KBM-7 (cell line): Measurements from ENCODE around the gene ZNF362.
"Not testable (repeated sequence)": the region's sequence is repeated elsewhere in the genome, so short reads cannot be mapped to it uniquely, and the experiment has no call there.

ENCODE experiments used
- DNase-seq: peaks from one replicate; pipeline ENCODE4 v3.0.0-alpha.2; 2015
- in situ Hi-C: fragments of 300-500 bp; cut with MboI; formaldehyde crosslinking; loops from 2 replicates; pipeline ENCODE4 v1.14.3; 2020; ENCODE audit warnings: low sequenced_read_pairs, low pct_unique_long_range_greater_than_20kb, mixed read lengths

ZNF362 gene

DNA sequence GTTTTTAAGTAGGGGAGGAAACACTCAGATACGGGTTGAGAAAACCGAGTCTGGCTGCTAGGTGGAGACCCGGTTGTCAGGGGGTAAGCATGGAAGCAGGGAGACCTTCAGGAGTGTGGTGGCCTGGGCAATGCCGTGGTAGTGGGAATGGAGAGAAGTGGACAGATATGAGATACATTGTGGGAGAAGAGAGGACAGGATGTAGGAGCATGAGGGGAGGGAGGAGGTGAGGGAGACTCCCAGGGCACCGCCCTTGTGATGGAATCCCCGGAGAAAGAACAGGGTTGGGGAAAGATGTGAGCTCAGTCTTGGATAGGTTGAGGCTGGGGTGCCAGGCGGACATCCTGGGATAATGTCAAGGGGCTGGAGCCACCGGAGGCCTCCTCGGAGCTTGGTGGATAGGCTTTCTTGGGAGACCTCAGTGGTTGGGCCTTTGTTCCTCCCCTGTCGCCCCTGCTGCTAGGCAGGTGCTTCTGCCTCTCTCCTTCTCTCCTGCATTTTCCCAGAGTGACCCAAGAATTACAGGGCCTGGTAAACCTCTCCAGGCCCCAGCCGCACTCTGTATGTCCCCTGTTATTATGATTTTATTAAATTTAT lies 21.3 kb downstream of the ZNF362 start:
- DNase-seq = no peak
- in situ Hi-C loops = no loop called here

DNA sequence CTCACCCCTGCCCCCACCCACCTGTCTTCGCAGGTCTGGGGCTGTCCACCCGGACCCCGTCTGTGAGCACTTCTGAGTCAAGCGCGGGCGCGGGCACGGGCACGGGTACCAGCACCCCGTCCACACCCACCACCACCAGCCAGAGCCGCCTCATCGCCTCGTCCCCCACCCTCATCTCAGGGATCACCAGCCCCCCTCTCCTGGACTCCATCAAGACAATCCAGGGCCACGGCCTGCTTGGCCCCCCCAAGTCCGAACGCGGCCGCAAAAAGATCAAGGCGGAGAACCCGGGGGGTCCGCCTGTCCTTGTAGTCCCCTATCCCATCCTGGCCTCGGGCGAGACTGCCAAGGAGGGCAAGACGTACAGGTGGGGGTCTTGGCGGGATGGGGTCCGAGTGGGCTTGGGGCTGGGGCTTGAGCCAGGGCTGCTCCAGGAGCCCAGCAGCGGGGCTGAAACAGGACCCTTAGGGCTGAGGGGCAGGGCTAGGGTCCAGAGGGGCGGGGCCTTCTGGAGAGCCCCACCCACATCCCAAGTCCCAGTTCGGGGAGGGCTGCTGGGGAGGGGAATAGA lies 23.9 kb downstream of the ZNF362 start:
- DNase-seq = no peak
- in situ Hi-C loops = no loop called here

DNA sequence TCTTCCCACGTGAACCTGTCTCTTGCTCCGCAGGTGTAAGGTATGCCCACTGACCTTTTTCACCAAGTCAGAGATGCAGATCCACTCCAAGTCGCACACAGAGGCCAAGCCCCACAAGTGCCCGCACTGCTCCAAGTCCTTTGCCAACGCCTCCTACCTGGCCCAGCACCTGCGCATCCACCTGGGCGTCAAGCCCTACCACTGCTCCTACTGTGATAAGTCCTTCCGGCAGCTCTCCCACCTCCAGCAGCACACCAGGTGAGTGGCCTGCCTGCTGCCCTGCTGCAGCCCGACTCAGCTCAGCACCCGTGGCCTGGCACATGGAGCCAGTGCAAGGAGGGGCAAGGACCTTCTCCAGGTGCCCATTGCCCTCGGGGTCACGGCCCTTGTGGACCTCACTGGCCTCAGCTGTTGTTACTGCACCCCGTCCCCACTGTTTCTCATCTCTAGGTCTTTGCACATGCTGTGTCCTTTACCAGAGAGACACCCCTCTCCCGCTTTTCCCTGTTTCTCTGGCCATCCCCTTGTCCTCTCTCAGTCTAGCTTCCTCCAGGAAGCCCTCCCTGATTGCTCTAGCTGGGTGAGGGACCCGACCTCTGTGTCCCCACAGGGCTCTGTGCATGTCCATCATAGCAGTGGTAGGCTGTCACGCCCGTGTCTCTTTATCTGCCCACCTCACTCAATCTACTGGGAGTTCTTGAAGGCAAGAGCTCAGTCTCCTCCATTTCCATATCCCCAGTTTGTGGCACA lies 25.4 kb downstream of the ZNF362 start:
- in situ Hi-C loops = no loop called here
- DNase-seq = no peak

DNA sequence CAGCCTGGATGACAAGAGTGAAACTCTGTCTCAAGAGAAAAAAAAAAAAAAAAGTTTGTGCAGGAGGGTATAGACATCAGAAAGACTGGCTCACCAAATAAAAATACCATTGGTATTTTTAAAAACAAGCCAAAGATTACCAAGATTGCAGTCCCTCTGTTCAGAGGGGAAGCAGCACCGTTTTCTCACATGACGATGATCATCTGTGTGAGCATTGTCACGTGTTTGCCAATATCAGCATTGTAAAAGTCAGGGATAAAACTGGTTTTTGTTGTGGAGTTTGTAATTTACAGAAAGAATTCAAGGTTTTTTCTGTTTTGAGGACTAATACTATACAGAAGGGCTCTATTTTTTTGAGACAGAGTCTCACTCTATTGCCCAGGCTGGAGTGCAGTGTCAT lies 26.5 kb downstream of the ZNF362 start:
- in situ Hi-C loops = no loop called here
- DNase-seq = no peak

DNA sequence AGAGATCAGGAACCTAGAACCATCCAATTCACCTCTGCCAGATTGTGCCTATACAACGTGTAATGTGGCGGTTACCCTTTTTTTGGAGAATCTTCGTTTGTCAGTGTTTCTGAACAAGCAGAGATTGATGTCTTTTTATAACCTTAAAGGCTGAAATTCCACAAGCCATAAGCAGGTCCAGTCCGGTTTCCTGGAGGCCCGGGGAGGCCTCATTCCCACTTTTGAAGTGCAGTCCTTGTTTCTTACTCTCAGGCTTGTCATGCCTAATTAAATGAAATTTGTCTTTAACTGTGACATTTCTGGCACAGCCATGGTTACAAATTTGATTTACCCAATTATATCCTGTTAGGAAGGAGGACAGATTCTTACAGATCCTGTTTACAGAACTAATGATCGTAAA lies 27.8 kb downstream of the ZNF362 start:
- no peak for DNase-seq
- in situ Hi-C loops = no loop called here

DNA sequence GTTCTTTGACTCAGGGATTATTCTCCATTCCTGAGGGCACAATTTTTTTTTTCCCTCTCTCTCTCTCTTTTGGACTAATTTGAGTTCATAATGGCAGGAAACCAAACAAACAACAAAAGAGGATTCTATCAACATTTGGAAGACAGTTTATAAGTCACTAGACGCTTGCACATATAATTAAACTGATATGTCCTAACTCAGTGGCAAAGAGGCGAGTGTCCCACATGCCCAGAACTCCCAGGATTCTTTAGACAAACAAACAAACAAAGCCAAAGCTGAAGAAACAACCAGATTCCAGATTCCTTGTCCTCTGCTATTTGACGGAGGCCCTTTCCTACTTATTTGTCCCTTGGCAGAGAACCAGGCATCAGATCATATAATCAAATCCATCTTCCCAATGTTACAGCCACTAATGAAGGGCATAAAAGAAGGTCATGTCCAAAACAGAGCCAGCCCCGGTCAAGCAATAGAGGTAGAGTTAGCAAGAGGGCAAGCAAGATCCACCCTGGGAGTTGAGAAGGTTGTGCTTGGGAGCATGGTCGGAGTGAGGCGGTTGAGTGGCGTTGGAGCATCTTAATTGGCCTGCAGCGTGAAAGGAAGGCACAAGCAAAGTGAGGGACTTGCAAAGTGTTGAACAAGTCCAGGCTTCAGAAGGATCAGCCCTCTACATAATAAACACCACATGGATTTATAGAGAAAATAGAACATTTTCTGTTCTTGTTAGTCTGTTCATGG lies 30.3 kb downstream of the ZNF362 start:
- no peak for DNase-seq
- in situ Hi-C loops = no loop called here

DNA sequence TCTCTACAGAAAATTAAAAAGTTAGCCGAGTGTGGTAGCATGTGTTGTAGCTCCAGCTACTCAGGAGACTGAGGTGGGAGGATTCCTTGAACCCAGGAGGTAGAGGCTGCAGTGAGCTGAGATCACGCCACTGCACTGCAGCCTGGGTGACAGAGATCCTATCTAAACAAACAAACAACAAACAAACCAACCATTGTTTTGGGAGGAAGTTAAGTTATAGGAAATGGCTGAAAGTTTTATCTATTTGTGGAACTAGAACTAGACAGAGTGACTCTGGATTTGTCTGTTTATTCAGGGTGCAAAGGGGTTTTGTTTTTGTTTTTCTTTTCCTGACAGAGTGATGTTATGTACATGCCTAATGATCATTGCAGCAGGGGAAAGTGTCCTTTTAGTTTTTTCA lies 31.0 kb downstream of the ZNF362 start:
- no peak for DNase-seq
- in situ Hi-C loops = no loop called here

DNA sequence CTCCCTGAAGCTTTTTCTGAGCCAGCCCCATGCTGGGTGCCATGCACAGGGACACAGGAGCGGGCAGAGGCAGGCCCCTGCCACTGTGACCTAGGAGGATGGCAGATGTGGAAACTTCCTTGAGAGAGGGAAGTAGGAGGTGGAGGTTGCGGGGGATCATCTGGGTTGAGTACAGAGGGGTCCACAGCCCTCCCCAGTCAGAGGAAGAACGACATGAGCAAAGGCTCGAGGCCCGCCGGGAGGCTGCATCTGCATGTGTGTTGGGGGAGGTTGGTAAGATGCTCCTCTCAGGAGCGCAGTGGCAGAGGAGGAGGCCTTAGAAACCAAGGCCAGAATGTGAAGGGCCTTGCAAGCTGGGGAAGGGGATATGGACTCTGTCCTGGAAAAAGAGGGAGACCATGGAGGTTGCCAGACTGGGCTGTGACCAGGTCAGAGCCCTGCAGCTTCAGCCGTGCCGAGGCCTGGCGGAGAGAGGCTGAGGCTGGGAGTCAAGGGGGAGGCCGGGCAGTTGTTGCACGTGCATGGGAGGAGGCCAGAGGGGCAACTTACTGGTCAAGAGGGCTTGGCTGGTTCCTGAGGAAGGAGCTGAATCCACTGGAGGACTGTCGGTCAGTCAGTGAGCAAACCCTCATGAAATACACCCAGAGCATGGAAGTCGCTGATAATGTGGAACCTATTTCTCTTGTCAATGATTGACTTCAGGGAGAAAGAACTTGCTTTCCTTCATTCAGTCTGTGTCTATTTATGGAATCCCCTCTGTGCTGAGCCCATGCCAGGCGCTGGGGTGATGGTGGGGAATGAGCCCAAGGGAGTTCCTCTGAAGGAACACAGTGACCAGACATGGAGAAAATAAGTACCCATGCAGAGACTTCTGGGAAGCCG lies 32.9 kb downstream of the ZNF362 start:
- DNase-seq = no peak
- in situ Hi-C loops = no loop called here

DNA sequence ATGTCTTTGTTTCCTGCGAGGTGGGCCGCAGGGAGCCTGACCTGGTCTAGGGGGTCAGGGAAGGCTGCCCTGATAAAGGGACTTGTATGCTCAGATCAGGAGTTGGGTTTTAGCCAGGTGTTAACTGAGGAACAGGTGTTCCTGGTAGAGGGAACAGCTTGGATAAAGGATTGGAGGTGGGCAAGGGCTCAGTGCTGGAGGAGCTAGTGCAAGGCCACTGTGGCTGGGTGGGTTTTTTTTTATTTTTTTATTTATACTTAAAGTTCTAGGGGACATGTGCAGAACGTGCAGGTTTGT lies 33.5 kb downstream of the ZNF362 start:
- in situ Hi-C loops = no loop called here
- DNase-seq = no peak

DNA sequence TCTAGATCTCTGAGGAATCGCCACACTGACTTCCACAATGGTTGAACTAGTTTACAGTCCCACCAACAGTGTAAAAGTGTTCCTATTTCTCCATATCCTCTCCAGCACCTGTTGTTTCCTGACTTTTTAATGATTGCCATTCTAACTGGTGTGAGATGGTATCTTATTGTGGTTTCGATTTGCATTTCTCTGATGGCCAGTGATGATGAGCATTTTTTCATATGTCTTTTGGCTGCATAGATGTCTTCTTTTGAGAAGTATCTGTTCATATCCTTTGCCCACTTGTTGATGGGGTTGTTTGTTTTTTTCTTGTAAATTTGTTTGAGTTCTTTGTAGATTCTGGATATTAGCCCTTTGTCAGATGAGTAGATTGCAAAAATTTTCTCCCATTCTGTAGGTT lies 34.3 kb downstream of the ZNF362 start:
- in situ Hi-C loops, DNase-seq: not testable (repeated sequence)

DNA sequence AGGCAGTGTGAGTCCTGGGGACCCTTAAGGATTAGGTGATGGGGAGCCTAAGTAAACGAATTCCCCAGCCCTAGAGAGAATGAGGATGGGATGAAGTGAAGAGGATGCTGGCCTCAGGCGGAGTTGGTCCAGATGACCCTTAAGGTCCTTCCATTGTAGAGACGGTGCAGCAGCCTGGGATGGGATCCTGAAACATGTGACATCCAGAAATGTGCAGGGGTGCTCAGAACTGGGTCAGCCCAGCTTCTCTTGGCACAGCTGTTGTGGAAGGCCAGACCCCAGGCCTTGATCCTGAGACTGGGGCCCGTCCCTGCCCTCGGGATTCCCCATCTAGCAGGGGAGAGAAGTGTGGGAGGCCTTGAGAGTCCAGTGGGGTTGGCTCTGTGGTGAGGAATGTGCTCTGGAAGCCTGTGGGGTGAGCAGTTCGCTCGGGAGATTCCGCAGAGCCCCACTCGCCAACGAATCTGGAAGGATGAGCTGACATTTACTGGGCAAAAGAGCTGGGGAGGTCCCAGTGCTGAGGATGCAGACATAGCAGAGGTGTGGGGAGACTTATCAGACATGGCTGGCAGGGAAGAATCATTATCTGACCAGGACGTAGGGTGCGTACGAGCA lies 36.5 kb downstream of the ZNF362 start:
- in situ Hi-C loops = no loop called here
- DNase-seq = no peak

DNA sequence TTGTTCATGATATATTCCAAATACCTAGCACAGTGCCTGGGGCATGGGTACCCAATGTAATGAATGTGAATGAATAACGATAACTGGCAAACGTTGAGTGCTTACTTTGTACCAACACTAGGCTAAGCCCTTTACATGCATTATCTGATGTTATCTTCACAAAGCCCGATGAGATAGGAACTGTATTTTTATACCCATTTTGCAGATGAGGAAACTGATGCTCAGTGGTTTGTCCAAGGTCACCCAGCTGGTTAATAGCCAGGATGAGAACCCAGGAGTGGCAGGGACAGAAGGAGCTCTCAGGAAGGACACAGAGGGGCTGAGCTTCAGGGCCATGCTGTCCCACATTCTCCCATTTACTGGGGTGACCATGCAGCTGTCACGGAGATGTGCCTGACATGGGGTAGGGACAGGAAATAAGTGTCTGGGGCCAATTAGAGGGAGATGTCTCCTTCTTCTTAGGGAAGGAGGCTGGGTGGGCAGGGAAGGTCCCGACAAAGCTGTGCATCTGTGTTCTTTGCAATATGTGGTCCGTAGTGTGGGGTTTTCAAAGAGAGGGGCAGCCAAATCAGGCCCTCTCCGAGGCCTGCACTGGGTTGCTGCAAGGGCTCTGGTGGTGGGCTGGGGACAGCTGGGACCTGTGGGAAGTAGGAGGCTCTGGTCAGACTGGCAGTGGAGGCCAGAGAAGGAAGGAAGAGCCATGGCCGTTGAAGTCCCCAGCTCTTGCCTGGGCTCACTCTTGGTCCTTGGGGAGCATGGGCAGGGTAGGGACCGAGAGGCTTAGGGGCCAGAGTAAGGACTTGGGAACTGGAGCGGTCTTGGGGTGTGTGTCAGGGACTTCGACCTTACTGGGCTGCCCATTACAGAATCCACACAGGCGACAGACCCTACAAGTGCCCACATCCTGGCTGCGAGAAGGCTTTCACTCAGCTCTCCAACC lies 38.0 kb downstream of the ZNF362 start:
- in situ Hi-C loops = no loop called here
- DNase-seq = no peak

DNA sequence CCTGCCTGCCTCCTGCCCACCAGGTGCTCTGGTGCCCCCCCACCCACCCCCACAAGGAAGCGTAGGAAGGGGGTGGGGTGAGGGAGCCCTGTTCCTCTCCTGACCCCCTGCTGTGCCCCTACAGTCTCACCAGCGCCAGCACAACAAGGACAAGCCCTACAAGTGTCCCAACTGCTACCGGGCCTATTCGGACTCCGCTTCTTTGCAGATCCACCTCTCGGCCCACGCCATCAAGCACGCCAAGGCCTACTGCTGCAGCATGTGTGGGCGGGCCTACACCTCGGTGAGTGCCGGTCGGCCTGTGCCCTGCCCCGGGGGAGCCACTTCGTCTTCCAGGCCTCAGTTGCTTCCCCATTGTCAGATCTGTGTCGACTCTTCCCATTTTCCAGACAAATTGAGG lies 38.7 kb downstream of the ZNF362 start:
- no peak for DNase-seq
- in situ Hi-C loops = no loop called here

DNA sequence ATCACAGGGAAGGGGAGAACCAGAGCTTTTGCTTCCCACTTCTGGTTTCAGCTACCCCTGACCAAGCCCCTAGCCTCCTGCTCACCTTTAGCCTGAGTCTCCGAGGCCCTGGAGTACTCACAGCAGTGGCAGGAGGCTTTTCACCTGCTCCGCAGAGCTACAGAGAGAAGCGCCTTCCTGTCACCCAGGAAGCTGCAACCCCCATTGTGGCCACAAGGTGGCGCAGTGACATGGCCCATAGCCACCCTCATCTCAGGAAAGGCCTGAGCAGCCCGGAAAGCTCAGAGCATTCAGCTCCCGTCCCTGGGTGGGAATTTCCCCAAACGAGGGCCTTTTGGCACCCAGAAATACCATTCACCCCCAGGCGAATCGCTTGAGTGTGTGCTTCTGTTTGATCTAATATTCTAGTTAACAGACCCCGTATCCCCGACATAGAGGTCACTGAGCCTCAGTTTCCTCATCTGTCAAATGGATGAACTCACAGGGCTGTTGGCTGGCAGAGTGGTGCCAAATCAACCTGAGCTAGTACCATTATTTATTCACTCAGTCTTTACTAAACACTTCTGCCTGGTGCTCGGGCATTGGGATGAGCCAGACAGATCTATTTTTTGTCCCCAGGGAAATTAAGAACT lies 39.3 kb downstream of the ZNF362 start:
- in situ Hi-C loops = no loop called here
- peak; percentile 77 for DNase-seq

DNA sequence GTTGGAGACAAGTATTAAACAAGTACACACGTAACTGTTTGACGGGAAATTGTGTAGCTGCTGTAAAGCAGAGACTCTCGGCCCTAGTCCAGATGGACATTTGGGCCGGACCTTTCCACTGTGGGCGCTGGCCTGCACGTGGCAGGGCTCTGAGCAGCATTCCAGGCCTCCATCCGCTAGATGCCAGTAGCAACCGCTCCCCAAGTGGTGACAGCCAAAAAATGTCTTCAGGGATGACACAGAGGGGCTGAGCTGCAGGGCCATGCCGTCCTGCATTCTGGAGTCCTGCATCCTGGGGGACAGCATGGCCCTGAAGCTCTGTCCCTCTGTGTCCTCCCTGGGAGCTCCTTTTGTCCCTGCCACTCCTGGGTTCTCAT lies 39.8 kb downstream of the ZNF362 start:
- in situ Hi-C loops = no loop called here
- no peak for DNase-seq

DNA sequence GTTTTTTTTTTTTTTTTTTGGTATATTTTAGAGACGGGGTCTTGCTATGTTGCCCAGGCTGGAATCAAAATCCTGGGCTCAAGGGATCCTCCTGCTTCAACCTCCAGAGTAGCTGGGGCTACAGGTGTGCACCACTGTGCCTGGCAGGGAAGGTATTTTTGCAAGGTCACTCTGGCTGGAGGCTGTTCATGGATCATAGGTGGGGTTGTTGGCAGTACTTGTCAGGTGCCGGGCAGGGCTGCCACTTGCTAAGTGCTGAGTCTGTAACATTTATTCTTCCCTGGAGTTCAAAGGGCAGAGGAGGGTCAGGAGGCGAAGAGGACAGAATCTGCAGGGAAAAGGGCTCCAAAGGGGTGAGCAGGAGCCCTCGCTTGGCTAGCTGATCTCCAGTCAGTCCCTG lies 40.5 kb downstream of the ZNF362 start:
- in situ Hi-C loops = no loop called here
- DNase-seq = no peak

DNA sequence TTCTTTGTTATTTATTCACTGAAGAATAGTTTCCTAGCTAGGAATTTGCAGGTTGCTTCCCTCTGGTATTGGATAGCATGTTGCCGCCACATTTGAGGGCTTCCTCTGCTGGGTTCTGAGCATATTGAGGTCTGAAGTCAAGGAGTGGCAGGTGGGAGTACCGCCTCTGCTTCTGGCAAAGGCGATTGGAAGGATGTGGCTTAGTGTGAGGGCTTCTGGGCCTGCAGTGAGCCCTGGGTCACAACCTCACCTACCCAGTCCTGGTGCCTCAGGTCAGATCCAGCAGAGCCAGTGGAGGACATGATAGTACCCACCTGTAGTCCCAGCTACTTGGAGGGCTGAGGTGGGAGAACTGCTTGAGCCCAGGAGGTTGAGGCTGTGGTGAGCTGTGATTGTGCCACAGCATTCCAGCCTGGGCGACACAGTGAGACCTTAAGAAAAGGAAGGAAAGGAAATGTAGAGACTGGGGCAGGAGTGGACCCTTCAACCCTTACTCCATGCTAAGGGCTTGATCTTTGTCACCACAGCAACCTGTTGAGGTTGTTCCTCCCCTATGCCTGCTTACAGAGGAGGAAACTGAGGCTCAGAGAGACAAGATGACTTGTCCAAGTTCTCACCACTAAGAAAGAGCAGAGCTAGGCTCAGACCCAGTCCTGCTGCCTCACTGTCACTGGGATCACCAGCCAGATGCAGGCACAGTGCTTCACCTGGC lies 41.8 kb downstream of the ZNF362 start:
- in situ Hi-C loops = no loop called here
- DNase-seq = no peak
